Measurements from ENCODE around the gene ACTRT3.

Gene ACTRT3

DNA sequence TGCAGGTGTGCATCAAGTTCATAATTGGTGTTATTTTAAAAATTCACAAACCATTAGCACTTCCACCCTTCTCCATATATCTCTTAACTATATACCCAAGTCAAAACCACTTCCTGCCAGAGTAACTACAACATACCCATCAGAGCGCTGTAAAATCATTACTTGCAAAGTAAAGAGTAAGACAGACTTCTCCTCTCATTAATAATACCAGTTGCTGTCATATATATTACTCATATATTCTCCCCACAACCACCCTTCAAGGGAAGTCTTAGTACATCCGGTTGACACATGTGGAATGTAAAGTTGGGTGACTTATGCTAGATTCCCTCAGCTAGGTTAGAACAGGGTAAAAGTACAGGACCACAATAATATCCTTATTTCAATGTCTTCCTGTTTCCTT, 10.1 kb downstream of the ACTRT3 start:
- H3K36me3 ChIP-seq (ENCODE audit: insufficient read depth, low read length), result no peaks in the 10 kb centered on the region
- no peak overlapping the region for H3K27ac ChIP-seq (ENCODE audit: low read depth, low read length, poor library complexity, severe bottlenecking)
- no peak overlapping the region for H3K4me2 ChIP-seq (ENCODE audit: low read length)
- peaks cover 12% of the 10 kb centered on the region for H3K4me1 ChIP-seq (ENCODE audit: insufficient read depth, low read length, severe bottlenecking)
- no peaks in the 10 kb centered on the region for H3K9me2 ChIP-seq (ENCODE audit: low read depth, low read length)
- no peaks in the 10 kb centered on the region for H3F3A ChIP-seq (ENCODE audit: insufficient read depth, low read length)
- H3K79me2 ChIP-seq (ENCODE audit: insufficient read depth, low read length), result no peaks in the 10 kb centered on the region
- H3K27me3 ChIP-seq (ENCODE audit: insufficient read depth, low read length), result no peaks in the 10 kb centered on the region
- H2AFZ ChIP-seq (ENCODE audit: low read length), result no peak overlapping the region
- TF ChIP-seq EZH2 (IDR thresholded peaks at IDR 0.05; ENCODE audit: borderline replicate concordance, low read length), result no peak
- TF ChIP-seq, protein P1, sequence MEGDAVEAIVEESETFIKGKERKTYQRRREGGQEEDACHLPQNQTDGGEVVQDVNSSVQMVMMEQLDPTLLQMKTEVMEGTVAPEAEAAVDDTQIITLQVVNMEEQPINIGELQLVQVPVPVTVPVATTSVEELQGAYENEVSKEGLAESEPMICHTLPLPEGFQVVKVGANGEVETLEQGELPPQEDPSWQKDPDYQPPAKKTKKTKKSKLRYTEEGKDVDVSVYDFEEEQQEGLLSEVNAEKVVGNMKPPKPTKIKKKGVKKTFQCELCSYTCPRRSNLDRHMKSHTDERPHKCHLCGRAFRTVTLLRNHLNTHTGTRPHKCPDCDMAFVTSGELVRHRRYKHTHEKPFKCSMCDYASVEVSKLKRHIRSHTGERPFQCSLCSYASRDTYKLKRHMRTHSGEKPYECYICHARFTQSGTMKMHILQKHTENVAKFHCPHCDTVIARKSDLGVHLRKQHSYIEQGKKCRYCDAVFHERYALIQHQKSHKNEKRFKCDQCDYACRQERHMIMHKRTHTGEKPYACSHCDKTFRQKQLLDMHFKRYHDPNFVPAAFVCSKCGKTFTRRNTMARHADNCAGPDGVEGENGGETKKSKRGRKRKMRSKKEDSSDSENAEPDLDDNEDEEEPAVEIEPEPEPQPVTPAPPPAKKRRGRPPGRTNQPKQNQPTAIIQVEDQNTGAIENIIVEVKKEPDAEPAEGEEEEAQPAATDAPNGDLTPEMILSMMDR (IDR thresholded peaks at IDR 0.05; ENCODE audit: low read length), result no peak
- no peaks in the 10 kb centered on the region for H3K9me3 ChIP-seq (ENCODE audit: low read length)
- no peak overlapping the region for H3K4me3 ChIP-seq (ENCODE audit: low read depth, low read length, poor library complexity, severe bottlenecking)
- H4K20me1 ChIP-seq (ENCODE audit: insufficient read depth, low read length), result no peaks in the 10 kb centered on the region
- no peak overlapping the region for H3K9ac ChIP-seq (ENCODE audit: low read length)

DNA sequence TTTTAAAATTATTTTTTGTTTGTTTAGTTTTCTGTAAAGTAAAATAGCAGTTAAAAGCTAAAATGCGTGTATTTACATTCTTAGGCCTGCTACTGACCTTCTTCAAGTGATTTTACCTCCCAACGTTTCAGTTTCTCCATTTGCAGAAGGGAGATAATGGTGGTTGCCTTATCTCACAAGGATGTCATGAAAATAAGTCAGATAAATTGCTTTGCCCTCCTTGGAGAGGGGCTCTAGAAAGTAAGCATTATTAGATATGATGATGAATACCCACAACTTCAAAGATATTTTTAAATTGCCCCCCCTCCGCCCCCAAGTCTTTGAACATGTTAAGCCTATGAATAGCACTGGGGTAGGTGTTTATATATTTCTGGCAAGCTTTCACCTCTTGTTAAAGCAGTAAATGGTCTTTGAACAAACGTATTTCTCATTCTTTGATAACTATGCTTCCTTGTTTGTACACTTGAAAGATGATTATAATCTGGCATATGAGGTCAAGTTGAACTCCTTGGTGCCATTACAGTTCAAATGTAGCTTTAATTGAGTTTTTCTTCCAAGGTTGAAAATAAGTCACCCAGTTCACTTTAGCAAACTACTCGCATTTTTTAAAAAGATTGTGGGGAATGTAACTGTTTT, 10.9 kb downstream of the ACTRT3 start:
- Histone ChIP-seq H3K4me2 (ENCODE audit: low read length) (no peak overlapping the region), H3K79me2 (ENCODE audit: insufficient read depth, low read length) (no peaks in the 10 kb centered on the region), H3K9me2 (ENCODE audit: low read depth, low read length) (no peaks in the 10 kb centered on the region), H2AFZ (ENCODE audit: low read length) (no peak overlapping the region), H3K27me3 (ENCODE audit: insufficient read depth, low read length) (no peaks in the 10 kb centered on the region), H4K20me1 (ENCODE audit: insufficient read depth, low read length) (no peaks in the 10 kb centered on the region), H3K4me3 (ENCODE audit: low read depth, low read length, poor library complexity, severe bottlenecking) (no peak overlapping the region), H3K36me3 (ENCODE audit: insufficient read depth, low read length) (no peaks in the 10 kb centered on the region), H3F3A (ENCODE audit: insufficient read depth, low read length) (no peaks in the 10 kb centered on the region), H3K4me1 (ENCODE audit: insufficient read depth, low read length, severe bottlenecking) (peaks cover 4% of the 10 kb centered on the region), H3K9ac (ENCODE audit: low read length) (no peak overlapping the region), H3K9me3 (ENCODE audit: low read length) (no peaks in the 10 kb centered on the region), H3K27ac (ENCODE audit: low read depth, low read length, poor library complexity, severe bottlenecking) (no peak overlapping the region)
- no peak for TF ChIP-seq EZH2 (IDR thresholded peaks at IDR 0.05; ENCODE audit: borderline replicate concordance, low read length)
- TF ChIP-seq, protein P1 (IDR thresholded peaks at IDR 0.05; ENCODE audit: low read length), result no peak

DNA sequence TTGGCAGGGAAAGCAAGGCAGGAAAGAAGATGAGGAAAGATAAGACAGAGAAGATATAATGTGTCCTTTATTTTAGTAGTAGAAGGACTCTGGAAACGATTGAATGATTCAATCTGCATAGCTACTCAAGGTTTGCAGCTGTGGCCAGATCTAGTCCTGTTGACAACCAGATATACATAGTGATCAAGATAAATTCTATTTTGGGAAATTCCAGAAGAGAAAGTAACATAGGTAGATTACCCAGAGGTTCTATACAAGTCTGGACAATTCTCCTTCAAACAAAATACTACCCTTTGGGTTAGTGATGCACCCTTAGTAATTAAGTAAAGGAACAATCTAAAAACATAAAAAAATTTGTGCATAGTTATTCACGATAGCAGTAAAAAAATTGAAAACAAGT, 13.9 kb downstream of the ACTRT3 start:
- no peaks in the 10 kb centered on the region for H4K20me1 ChIP-seq (ENCODE audit: insufficient read depth, low read length)
- no peaks in the 10 kb centered on the region; the same call in 1 of the 2 replicates for H3K27me3 ChIP-seq (ENCODE audit: insufficient read depth, low read length)
- no peak for TF ChIP-seq EZH2 (IDR thresholded peaks at IDR 0.05; ENCODE audit: borderline replicate concordance, low read length)
- TF ChIP-seq, protein P1 (IDR thresholded peaks at IDR 0.05; ENCODE audit: low read length), result no peak
- no peak overlapping the region for H3K27ac ChIP-seq (ENCODE audit: low read depth, low read length, poor library complexity, severe bottlenecking)
- no peak overlapping the region for H3K4me3 ChIP-seq (ENCODE audit: low read depth, low read length, poor library complexity, severe bottlenecking)
- H3K9ac ChIP-seq (ENCODE audit: low read length), result no peak overlapping the region
- no peak overlapping the region for H2AFZ ChIP-seq (ENCODE audit: low read length)
- H3K9me3 ChIP-seq (ENCODE audit: low read length), result no peaks in the 10 kb centered on the region
- no peaks in the 10 kb centered on the region for H3K4me1 ChIP-seq (ENCODE audit: insufficient read depth, low read length, severe bottlenecking)
- H3K36me3 ChIP-seq (ENCODE audit: insufficient read depth, low read length), result no peaks in the 10 kb centered on the region
- no peaks in the 10 kb centered on the region for H3F3A ChIP-seq (ENCODE audit: insufficient read depth, low read length)
- no peaks in the 10 kb centered on the region for H3K9me2 ChIP-seq (ENCODE audit: low read depth, low read length)
- H3K79me2 ChIP-seq (ENCODE audit: insufficient read depth, low read length), result no peaks in the 10 kb centered on the region
- H3K4me2 ChIP-seq (ENCODE audit: low read length), result no peak overlapping the region
